Activated T-cell treated with anti-CD3 and anti-CD28 coated beads for 1 hour (primary cell): ENCODE measurements around the gene PDGFRB.

Source experiments
- DNase-seq: peaks from one replicate; pipeline ENCODE4 v3.0.0-alpha.2; 2020; ENCODE audit warnings: low read depth

The PDGFRB gene

GRCh38 chr5:150144246-150144801 is 11.3 kb downstream of the PDGFRB start:
- DNase-seq = no peak

GRCh38 chr5:150143350-150144245 is 12.0 kb downstream of the PDGFRB start:
- DNase-seq = no peak

GRCh38 chr5:150142959-150143349 is 12.7 kb downstream of the PDGFRB start:
- no peak for DNase-seq

- no peak for DNase-seq
Measured at GRCh38 chr5:150142185-150142958, 13.3 kb downstream of the PDGFRB start.

- no peak for DNase-seq
Measured at GRCh38 chr5:150141544-150142184, 14.0 kb downstream of the PDGFRB start.

GRCh38 chr5:150140830-150141229 is 14.8 kb downstream of the PDGFRB start:
- no peak for DNase-seq

GRCh38 chr5:150139334-150139733 is 16.3 kb downstream of the PDGFRB start:
- DNase-seq = no peak

- DNase-seq = no peak
Measured at GRCh38 chr5:150138551-150139265, 16.9 kb downstream of the PDGFRB start.

GRCh38 chr5:150137997-150138396 is 17.6 kb downstream of the PDGFRB start:
- no peak for DNase-seq

GRCh38 chr5:150137168-150137957 is 18.3 kb downstream of the PDGFRB start:
- no peak for DNase-seq

- no peak for DNase-seq
Measured at GRCh38 chr5:150136305-150137167, 19.1 kb downstream of the PDGFRB start.

- DNase-seq = no peak
Measured at GRCh38 chr5:150135557-150136304, 19.9 kb downstream of the PDGFRB start.

- no peak for DNase-seq
Measured at GRCh38 chr5:150134198-150134588, 21.5 kb downstream of the PDGFRB start.

GRCh38 chr5:150133581-150134197 is 22.0 kb downstream of the PDGFRB start:
- DNase-seq = no peak

GRCh38 chr5:150132740-150133139 is 22.9 kb downstream of the PDGFRB start:
- DNase-seq = no peak

GRCh38 chr5:150131978-150132694 is 23.5 kb downstream of the PDGFRB start:
- DNase-seq = no peak

GRCh38 chr5:150131461-150131860 is 24.2 kb downstream of the PDGFRB start:
- DNase-seq = no peak

GRCh38 chr5:150130493-150130922 is 25.1 kb downstream of the PDGFRB start:
- no peak for DNase-seq
